HG03460 (cell line): Measurements from ENCODE around the gene ANKRA2.
A peak's percentile ranks its signal among the peaks of the same experiment; 100 is the strongest.
"Not testable (repeated sequence)": the region's sequence is repeated elsewhere in the genome, so short reads cannot be mapped to it uniquely, and the experiment has no call there.

Source experiments
- ATAC-seq: cut with Tn5 transposase; IDR thresholded peaks from one replicate; pipeline ENCODE4 v1.9.1; 2021; ENCODE audit not compliant: unreplicated experiment

The ANKRA2 gene

DNA sequence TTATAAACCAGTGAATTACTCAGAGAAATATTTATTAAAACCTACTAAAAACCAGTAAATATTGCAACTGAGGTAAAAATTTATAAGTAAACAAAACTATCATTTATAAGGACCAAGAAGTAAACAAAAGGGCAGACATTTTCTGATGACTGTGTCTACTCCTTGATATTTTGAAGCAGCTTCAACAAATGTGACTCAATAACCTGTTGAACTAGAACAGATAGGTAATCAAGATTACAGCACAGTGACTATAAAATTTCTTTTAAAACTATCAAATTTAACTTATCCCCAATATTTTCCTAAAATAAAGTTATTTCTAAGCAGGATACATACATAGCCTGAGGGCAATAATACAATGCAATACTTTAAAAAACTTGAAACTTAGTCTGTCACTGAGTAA is 12.8 kb downstream of the ANKRA2 start:
- no peak for ATAC-seq

DNA sequence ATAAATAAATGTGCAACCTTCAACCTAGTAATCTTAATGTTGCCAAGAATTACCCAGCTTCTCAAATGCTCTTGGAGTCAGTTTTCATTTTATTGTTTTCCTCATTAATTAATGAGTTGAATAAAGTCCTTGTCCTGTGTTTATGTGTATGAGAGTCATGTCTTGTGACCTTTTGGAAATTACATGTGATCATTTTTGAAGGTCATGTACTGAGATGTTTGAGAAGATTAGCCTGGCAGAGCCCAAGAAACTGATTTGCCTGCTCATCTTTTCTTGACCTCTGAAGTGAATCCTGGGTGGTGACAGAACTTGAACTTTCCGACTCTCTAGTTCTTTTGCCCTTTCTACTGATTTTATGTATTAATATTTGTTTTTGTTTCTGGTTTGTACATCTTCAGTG is 15.4 kb downstream of the ANKRA2 start:
- ATAC-seq, result no peak

DNA sequence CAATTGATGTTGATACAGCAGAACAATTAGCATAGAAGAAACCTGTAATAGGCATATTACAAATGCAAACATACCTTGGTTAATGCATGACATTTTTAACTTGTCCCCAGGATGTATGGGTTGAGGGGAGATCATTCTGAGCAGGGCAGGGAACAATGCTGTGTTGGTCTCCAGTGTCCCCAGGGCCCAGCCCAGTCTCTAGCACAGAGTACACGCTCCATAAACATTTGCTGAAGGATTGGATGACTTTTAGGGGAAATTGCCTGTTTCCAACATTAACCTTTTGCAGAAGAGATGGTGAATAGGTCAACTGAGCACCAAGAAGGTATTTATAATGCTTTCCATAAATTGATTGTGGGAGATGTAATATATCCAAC is 20.0 kb downstream of the ANKRA2 start:
- ATAC-seq, result no peak

DNA sequence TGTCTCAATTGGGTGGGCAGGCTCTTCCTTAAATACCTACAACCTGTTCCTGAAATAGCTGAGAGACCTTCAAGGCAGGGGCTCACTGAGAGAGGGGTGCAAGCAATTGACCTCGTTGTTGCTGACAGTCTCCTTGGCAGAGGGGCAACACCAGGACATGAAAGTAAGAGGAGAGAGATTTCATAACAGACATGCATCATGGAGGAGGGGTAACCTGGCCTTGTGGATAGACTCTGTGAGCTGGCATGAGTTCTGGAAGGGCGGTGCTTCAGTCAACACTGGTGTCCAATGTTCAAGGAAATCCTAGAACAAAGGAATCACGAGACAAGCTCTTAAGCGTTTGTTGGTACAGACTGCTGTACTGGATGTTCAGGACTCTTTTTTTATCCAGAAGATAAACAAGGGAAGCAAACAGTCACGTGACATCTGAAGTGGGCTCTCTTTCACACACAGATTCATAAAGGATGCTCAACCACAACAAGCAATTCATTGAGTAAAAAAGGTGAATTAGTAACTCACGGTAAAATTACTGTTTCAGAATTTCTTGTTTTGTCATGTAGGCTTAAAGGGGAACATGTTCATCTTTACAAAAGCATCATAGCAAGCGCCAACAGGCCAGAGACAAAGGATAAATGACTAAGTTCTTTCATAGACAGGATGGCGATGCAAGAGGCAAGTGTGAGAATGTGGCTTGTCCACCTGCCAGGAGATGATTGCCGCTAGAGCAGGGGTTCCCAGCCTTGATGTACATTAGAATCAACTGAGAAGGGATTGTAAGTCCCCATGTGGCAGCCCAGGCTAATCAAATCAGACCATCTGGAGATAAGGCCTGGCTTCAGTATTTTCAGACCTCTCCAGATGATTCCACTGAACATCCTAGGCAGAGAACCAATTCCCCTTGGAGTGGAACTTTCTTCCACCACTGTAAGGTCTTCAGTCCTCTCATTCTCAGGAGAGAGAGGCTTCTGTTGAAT is 20.7 kb downstream of the ANKRA2 start:
- ATAC-seq, result no peak

DNA sequence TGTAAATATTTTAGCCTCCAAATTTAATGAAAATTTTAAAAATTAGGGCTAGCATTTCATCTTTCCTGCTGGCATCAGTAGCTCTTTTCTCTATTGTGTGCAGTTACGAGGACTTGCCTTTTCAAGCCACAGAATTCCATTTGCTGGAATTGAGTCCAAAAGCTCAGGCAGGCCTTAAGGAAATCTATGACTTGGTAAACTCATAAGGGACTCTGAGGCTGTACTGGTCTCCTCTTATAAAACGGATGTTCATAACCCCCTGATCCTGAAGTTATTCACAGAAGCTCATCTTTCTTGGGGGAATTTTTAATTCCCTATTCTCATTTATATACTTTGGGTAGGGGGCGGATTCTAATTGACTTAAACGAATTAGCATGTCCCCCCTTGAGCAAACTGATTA is 23.4 kb downstream of the ANKRA2 start:
- ATAC-seq, result no peak

DNA sequence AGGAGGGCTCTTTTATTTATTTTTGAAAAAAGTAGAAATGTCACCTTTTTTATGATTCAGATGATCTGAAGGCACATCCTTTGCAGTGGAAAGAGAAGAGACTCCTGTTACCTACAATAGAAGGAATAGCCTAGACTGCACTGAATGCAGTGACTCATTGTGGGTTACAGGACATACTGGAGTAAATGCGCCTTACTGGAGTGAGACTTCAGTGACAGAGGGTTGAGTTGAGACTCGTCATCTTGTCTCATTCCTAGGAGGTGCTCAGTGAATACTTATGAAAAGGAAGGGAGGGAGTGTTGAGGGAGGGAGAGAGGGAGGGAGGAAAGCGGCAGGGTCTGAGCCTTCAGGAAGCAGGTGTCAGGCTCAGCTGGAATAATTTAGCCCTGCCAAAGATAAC is 25.2 kb downstream of the ANKRA2 start:
- ATAC-seq, result no peak

DNA sequence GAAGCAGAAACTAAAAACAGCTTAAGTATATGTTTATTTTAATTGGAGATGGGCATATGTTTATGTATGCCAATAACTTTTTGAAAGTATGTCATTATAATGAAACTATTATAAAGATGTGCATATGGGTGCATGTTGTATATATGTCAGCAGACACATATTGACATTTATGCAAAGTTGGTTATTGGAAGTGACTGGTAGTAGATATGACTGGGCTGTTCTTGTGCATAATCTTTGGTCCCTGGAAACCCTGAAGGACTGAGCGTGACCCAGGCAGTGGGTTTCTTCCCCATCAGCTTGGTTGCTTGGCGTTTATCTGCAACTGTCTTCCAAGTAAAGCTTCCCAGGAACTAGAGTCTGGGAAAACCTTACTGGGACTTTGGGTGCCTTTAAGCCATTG is 25.7 kb downstream of the ANKRA2 start:
- no peak for ATAC-seq

DNA sequence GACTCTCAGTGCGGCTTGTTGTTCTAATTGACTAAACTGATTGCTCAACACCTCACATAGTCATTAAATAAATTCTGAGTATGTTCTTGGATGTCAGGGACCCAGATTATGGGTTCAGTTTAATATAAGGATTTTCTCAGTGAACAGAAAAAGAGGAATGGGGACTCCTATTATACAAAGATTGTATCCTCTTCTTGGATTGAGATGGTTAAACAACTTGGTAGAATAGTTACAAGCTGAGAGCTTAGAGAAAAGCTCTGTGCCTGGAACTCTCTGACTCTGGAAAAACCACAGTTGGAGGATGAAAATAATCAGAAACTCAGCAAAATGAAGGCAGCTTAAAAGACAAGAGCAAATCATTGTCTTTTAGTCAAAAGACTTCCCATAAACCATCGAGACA is 30.5 kb downstream of the ANKRA2 start:
- ATAC-seq, result no peak

DNA sequence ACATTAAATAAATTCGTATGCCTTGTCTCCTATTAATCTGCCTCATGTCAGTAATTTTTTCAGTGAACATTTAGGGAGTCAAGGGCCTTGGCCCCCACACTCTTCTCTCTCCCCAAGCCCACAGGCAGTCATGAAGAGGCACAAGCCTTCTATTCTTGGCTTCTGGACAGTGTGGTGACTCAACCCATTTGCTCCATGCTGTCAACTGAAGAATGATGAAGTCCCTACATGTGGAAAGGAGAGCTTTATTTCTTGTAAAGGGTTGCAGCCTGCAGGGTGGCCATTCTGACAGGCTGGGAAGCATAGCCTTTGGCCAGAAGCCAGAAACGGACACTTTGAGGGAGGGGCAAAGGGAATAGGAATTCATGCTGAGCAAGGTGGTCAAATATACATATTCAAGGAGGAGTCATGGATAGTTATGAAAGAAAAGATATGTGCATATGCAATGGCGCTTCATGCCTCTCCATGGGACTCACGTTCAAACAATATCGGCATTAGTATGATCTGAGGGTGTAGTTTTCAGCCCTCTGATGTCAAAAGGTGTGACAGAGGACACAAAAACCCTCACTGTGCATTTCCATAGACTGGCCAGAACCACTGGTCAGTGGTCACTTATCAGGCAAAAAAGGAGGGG is 31.3 kb downstream of the ANKRA2 start:
- ATAC-seq, result no peak

DNA sequence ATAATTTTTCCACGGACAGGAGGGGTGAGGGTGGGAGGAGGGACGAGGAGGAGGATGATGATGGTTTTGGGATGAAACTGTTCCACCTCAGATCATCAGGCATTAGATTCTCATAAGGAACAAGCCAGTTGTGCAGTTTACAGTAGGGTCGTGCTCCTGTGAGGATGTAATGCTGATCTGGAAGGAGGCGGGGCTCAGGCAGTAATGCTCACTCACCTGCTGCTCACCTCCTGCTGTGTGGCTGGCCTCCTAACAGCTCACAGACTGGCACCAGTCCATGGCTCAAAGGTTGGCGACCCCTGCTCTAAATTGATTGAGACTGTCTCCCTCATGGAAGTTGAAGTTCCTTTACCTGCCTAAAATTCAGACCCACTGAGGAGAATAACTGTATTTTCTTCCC is 33.2 kb downstream of the ANKRA2 start:
- no peak for ATAC-seq

DNA sequence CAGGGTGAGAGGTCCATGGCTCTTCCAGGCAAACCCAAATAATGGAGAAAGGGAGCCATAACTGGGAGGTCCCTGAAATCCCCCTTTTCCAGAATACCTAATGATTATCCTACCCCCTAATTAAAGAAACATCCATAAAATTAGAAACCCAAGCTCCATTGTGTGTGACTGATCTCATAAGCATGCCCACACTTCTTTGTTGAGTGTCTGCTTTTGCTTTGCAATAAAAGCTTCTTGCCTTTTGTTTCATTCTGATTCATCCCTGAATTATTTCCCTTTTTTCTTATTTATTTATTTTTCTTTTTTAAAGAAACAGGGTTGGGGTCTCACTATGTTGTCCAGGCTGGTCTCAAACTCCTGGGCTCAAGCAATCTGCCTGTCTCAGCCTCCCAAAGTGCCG is 34.1 kb downstream of the ANKRA2 start:
- no peak for ATAC-seq

DNA sequence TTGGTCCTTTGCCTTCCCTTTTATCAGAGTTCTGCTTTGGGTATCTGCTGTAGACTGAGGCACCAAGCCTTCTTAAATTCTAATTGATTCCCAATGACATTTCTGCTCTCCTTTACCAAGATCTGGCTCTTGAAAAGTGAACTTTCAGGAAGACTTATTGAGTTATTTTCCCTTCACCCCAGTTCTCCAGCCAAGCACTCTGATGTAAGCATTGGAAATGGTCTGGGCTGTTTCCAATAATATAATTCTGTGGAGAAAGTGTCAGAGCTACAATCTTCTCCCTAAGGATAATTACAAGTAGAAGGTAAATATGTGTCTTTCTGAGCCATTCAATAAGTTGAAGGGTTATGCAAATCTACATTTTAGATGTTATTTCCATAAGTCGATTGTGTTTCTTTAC is 36.4 kb downstream of the ANKRA2 start:
- no peak for ATAC-seq

DNA sequence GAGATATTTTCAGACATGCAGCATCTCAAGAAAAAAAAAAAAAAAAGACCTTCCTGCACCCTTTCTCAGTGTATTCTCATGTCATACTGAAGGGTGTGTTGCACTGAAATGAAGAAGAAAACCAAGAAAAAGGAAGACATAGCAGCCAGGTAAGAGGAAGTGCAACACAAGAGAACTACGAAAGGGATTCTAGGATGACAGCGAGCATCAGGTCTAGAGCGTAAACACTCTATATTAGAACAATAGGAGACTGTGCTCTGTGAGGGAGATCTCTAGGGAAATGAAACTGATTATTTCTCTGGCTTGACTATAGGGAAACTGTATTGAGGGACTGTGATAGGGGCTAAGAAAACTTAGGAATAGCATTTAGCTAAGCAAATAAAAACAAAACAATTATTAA is 37.2 kb downstream of the ANKRA2 start:
- ATAC-seq, result no peak

DNA sequence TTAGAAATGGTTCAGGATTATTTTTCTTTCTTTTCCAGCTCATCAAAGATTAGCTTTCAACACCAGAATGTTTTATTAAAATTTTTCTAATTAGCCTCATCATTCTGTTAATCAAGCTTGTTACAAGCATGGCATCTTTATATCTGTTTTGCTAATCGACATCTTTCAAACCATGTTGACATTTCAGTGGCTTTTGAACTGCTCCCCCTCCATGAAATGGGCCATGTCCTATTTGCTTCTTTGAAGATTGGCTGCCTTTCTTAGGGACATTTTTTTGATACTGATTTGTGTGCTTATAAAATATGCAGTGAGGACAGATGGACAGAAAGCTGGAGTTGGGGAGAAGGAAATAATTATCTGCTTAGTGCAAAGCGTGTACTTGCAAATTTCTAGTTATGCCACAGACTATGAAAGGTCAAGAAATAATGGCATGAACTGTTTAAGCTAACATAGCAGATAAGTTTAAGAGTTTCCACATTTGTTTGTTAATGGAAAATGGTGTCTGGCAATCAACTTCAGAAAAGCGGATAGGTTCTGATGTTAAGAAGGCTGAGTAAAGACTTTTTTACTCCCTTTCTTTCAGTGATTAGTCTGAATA is 39.7 kb downstream of the ANKRA2 start:
- no peak for ATAC-seq

DNA sequence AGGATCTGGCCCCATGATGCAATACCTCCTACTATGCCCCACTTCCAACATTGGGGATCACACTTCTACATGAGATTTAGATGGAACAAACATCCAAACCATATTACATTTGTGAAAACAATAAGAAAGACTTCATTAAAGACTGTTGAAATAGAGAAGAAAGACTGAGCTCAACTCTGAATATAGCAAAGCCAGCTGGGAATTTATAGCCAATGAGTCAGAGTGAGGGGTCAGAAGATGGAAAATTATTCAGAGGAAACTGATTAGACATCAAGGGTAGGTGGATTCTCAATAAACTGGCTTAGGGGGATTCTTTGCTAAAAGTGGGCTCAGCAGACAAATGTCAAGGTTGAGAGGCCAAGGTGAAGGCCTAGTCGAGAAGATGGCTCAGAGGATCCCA is 41.6 kb downstream of the ANKRA2 start:
- ATAC-seq, result no peak

DNA sequence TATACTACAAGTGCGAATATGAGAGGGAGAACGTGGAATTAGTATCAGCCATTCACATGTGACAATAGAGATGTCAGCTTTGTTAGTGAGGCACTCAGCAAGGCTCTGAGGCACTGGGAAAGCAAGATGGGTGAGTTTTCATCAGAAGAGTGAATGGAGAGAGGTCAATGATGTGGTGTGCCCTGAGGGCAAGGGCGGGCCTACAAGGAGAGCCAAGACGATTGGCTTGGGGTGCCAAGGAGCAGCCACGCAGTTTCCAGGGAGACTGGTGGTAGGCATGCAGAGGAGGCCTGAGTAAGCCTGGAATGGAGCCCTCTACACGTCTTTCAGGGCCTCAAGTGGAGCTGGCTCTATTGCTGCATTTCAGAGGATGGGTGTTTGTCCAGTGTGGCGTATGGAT is 42.5 kb downstream of the ANKRA2 start:
- no peak for ATAC-seq

DNA sequence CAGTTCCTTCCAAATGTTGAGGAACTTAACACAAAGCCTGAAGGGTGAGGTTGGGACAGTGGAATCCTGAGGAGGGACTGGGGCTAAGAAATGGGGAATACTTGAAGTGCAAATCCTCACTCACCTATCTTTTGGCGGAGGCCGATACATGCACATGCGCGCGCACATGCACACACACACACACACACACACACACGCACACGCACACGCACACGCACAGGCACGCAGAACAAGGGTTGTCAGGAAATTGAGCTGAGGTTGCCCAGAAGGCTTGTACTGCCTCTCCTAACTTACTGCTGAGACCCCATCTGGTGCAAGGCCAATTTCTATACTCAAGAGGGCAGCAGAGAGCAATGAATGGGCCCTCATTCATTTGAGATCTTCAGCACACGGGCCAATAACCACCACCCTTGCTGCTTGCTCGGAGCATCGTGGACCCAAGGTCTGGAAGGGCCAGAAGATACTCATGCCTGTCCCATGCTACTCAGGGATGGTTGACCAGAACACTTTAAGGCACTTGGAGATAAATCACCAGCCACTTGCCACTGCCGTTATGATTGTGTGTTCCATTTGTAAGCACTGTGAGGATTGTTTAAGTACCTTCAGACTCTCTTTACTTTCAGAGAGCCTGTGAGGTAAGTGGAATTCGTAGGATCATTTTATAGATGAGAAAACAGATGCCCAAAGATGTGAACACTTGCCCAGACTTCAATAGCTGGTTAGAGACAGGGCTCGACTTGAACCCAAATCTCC is 45.7 kb downstream of the ANKRA2 start:
- ATAC-seq, result peak; percentile 99

DNA sequence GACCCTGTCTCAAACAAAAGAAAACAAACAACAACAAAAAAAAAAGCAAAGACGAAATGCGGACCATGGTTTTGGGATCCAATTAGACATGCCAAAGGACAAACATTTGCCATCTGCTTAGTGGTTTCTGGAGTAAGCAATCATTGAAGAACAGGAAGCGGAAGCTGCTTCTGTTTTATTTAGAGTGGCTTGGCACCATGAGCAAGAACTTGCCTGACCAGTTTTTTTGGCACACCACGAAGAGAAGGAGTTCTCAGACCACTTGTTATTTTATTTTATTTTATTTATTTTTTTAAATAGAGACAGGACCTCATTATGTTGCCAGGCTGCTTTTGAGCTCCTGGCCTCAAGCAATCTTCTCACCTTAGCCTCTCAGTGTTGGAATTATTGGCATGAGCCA is 50.2 kb downstream of the ANKRA2 start:
- no peak for ATAC-seq

DNA sequence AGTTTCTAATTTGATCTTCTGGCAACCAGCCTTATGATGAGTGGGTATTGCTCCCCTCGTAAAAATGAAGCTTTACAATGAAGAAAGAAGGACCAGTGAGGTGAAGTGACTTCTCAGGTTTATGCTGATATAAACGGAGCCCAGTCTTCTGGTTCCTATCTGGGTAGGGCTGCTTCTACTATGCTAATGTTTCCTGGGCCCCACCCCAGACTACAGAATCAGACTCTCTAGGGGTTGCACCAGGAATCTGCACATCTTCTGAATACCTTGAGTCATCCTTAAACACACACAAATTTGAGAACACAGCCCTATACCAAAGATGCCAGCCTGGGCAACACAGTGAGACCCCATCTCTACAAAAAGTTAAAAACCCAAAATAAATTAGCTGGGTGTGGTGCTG is 51.0 kb downstream of the ANKRA2 start:
- ATAC-seq, result no peak

DNA sequence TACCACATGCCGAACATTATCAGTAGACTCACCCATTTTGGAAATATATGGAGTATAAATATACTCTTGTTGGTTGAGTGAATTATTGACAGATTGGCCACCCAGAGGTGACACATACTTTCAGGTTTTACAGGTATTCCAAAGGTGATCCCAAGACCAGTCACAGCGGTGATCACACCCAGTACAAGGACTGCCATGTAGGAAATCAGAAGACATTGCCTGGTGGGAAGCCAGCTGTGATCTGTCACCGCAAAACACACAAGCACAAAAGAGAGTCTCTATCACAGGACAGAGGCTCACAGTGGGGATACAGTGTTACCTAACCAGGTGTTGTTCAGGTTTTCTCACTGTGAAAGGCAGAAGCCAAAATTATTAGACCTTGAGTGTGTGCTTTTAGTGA is 51.4 kb downstream of the ANKRA2 start:
- no peak for ATAC-seq

DNA sequence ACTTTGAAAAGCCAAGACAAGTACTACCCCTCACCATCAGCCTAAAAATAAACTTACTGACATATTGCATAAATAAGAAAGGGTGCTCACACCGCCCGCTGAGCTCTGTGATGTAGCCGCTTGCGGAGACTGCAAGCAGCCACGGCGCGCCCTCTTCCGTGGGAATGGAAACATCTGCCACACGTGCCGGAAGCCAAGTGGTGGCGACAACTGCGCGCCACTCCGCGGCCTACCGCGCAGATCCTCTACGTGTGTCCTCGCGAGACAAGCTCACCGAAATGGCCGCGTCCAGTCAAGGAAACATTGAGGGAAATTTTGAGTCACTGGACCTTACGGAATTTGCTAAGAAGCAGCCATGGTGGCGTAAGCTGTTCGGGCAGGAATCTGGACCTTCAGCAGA is 56.9 kb downstream of the ANKRA2 start:
- not testable (repeated sequence) for ATAC-seq
